CD8-positive, alpha-beta memory T cell (primary cell): ENCODE measurements around the gene DNAJC18. TPM values are rescaled to one million over a fixed set of nuclear protein-coding genes. Genes with fewer than 3 reads are reported as not detected.
A peak's percentile ranks its signal among the peaks of the same experiment; 100 is the strongest.

Experiments used
- CTCF ChIA-PET: fragments of 350-600 bp; sonication (Branson Sonifier 250); formaldehyde crosslinking; loops from one replicate; lab custom pipeline; 2021; ENCODE audit warnings: antibody characterized with exemption; lab: Charles Lee
- POLR2A ChIA-PET: fragments of 350-600 bp; sonication (Branson Sonifier 250); formaldehyde crosslinking; loops from one replicate; lab custom pipeline; 2021; ENCODE audit warnings: antibody characterized with exemption; lab: Charles Lee
- DNase-seq, 5 donors: peaks; one replicate each; pipeline versions ENCODE4 v3.0.0 to v3.0.0-alpha.2; 2020 to 2022; ENCODE audit warnings: mixed read lengths in 1 of 5
- H3K27ac ChIP-seq: one replicate; pipeline ENCODE4 v1.7.0; 2013; ENCODE audit warnings: low read depth, mild to moderate bottlenecking, low read length, moderate library complexity
- H3K27me3 ChIP-seq: 2 replicates; pipeline ENCODE4 v1.7.0; 2013; ENCODE audit warnings: low read length, mild to moderate bottlenecking; ENCODE audit not compliant: insufficient read depth, poor library complexity, severe bottlenecking
- H3K36me3 ChIP-seq: 2 replicates; pipeline ENCODE4 v1.7.0; 2013; ENCODE audit warnings: mild to moderate bottlenecking, low read length, moderate library complexity; ENCODE audit not compliant: insufficient read depth
- H3K4me1 ChIP-seq: 2 replicates; pipeline ENCODE4 v1.7.0; 2013; ENCODE audit warnings: mild to moderate bottlenecking, low read length, moderate library complexity; ENCODE audit not compliant: insufficient read depth
- H3K4me3 ChIP-seq: 2 replicates; pipeline ENCODE4 v1.7.0; 2013; ENCODE audit warnings: mild to moderate bottlenecking, low read length
- H3K9me3 ChIP-seq: 2 replicates; pipeline ENCODE4 v1.7.0; 2013; ENCODE audit warnings: mild to moderate bottlenecking, low read length
- H3K27ac Mint-ChIP-seq, 8 donors: one replicate each; pipeline ENCODE4 v1.8.0; 2020 to 2021; ENCODE audit warnings: mixed read lengths in 8 of 8, mild to moderate bottlenecking in 6 of 8, inconsistent platforms in 3 of 8, moderate library complexity in 3 of 8
- H3K27me3 Mint-ChIP-seq, 2 donors: one replicate each; pipeline ENCODE4 v1.8.0; 2020 to 2021; ENCODE audit warnings: mixed read lengths in 2 of 2, mild to moderate bottlenecking in 1 of 2, moderate library complexity in 1 of 2
- H3K36me3 Mint-ChIP-seq, 3 donors: one replicate each; pipeline ENCODE4 v1.8.0; 2020 to 2021; ENCODE audit warnings: mixed read lengths in 3 of 3, inconsistent platforms in 1 of 3, mild to moderate bottlenecking in 1 of 3
- H3K4me1 Mint-ChIP-seq, 3 donors: one replicate each; pipeline ENCODE4 v1.8.0; 2020 to 2021; ENCODE audit warnings: mixed read lengths in 3 of 3, inconsistent platforms in 1 of 3, mild to moderate bottlenecking in 1 of 3
- H3K4me3 Mint-ChIP-seq, 7 donors: one replicate each; pipeline ENCODE4 v1.8.0; 2020 to 2021; ENCODE audit warnings: mixed read lengths in 7 of 7, mild to moderate bottlenecking in 6 of 7, moderate library complexity in 4 of 7, inconsistent platforms in 2 of 7
- H3K9me3 Mint-ChIP-seq, 5 donors: one replicate each; pipeline ENCODE4 v1.8.0; 2020 to 2022; ENCODE audit warnings: mixed read lengths in 5 of 5, mild to moderate bottlenecking in 3 of 5, moderate library complexity in 2 of 5, inconsistent platforms in 1 of 5
- polyA plus RNA-seq: library from polyadenylated mRNA; unstranded; fragments of 300-500 nt; fragmentation: Illumina TruSeq; gene quantifications from one replicate; pipeline ENCODE4 v1.2.3, GENCODE V29; 2021
- total RNA-seq, 2 experiments: library from RNA; stranded (reverse); gene quantifications; one replicate each; pipeline ENCODE4 v1.2.3, GENCODE V29; 2021

DNAJC18 gene
- total and polyA plus RNA-seq, 3 experiments from 2014 or later = 10.2 to 25.7 (median 25.3) TPM

DNA sequence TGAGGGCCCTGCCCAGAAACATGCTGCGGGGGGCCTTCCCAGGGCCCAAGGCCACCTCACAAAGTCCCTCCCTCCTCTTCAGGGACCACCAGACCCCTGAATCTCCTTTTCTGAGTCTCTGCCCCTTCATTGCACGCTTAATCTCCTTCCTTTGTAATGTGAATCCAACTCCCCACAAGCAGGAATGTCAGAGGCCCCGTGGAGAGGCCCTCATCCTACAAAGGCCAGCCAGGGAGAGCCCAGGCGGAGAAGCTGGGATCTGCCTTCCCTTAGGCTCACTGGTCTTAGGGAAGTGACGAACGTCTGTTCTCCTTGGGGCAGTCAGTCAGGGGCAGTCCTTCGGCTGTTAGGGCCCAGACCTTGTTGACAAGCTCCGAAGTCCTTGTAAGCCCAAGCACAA lies 33.8 kb upstream of the DNAJC18 start:
- H3K36me3 Mint-ChIP-seq = peaks cover 0 to 31% (median 4%) of the 10 kb centered on the region in 3 donors
- POLR2A ChIA-PET = interaction anchor here (0.6 to 1.4 kb wide), 2 partner anchors 9 to 11 kb away, joined by 4 to 5 read pairs; no protein-coding TSS in a partner anchor
- H3K27ac ChIP-seq = no peak overlapping the region

DNA sequence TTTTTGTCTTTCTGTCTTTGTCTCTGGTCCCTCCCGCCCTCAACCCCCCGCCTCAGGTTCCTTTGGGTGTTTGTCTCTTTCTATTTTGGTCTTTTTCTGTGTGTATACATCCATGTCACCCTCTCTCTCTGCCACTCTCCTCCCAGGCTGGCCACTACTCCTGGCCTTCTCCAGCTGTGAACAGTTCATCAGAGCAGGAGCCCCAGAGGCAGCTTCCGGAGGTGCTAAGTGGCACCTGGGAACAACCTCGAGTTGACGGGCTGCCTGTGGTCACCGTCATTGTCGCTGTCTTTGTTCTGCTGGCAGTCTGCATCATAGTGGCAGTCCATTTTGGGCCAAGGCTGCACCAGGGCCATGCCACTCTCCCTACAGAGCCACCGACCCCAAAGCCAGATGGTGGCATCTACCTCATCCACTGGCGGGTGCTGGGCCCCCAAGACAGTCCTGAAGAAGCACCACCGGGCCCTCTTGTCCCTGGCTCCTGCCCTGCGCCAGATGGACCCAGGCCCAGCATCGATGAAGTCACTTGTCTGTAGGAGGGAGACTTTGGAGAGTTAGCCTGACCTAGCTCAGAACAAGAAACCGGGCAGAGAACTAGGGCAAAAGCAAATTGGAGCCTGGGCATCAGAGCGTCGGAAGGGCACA lies 33.2 kb upstream of the DNAJC18 start:
- POLR2A ChIA-PET = interaction anchor here (0.6 to 2.4 kb wide), 4 partner anchors 9 to 115 kb away, joined by 4 to 13 read pairs (median 5); partner anchors contain the start of gene STING1
- Histone ChIP-seq H3K4me1 (peaks cover 81% of the 10 kb centered on the region), H3K9me3 (no peaks in the 10 kb centered on the region), H3K27ac (no peak overlapping the region), H3K27me3 (no peaks in the 10 kb centered on the region), H3K36me3 (peaks cover 10% of the 10 kb centered on the region), H3K4me3 (no peak overlapping the region)
- Mint-ChIP-seq H3K36me3 (peaks cover 0 to 25% (median 4%) of the 10 kb centered on the region in 3 donors), H3K4me3 (peak overlapping the region; percentile 38 to 97 (median 90)), H3K9me3 (no peaks in the 10 kb centered on the region), H3K27ac (peak overlapping the region; percentile 73 to 96 (median 94)), H3K27me3 (no peaks in the 10 kb centered on the region), H3K4me1 (peaks cover 69 to 85% (median 80%) of the 10 kb centered on the region in 3 donors)
- no peak for DNase-seq
- CTCF ChIA-PET = no interaction called here

More for the DNA sequence above, 33.8 kb upstream of the DNAJC18 start:
- H3K27me3 Mint-ChIP-seq = no peaks in the 10 kb centered on the region
- Histone ChIP-seq H3K27me3 (no peaks in the 10 kb centered on the region), H3K4me1 (peaks cover 87% of the 10 kb centered on the region), H3K36me3 (peaks cover 16% of the 10 kb centered on the region), H3K9me3 (no peaks in the 10 kb centered on the region), H3K4me3 (no peak overlapping the region)
- H3K4me3 Mint-ChIP-seq = peak overlapping the region in 1 of 7 donors; percentile 66
- CTCF ChIA-PET = interaction anchor here (0.7 kb wide), 1 partner anchor 51 kb away, joined by 3 read pairs; no protein-coding TSS in a partner anchor
- DNase-seq = no peak
- H3K4me1 Mint-ChIP-seq = peaks cover 69 to 90% (median 86%) of the 10 kb centered on the region in 3 donors
- H3K9me3 Mint-ChIP-seq = no peaks in the 10 kb centered on the region
- peak overlapping the region in 6 of 8 donors; percentile 54 to 96 (median 80) for H3K27ac Mint-ChIP-seq

DNA sequence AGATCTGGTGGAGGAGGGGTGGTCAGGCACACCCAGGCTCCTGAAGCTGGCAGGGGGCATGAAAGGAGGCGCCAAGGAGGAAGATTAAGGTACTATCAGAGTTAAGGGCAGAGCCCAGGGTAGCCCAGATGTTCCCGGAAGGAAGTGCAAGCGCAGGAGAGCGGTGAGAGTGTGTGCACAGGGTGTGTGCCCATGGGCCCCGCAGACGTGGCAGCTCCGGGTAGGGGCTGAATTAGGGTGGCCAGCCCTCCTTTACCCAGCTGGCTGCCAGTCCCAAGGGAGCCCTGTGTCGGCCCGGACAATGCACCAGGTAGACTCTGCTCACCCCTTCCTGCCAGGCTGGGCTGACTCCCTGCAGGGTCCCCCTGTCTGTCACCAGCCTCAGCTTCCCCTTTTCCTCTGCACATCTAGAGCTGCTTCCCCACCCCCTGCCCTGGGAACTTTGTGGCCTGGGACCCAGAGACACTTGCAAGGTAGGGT lies 31.5 kb upstream of the DNAJC18 start, which contains the start of gene SMIM33:
Gene SMIM33 (plus strand): TSS at position 184 of the 480 bp plus-strand sequence. CDS start 118 bp downstream, at position 302.
- Mint-ChIP-seq H3K4me3 (peak within 1 kb of the TSS; percentile 81 to 97 (median 91)), H3K27ac (peak within 1 kb of the TSS; percentile 83 to 98 (median 94)), H3K36me3 (peaks cover 0 to 11% (median 4%) of the 10 kb centered on the region in 3 donors), H3K4me1 (peaks cover 64 to 76% (median 75%) of the 10 kb centered on the region in 3 donors), H3K9me3 (no peaks in the 10 kb centered on the region), H3K27me3 (no peaks in the 10 kb centered on the region)
- ChIA-PET POLR2A (interaction anchor here (0.6 to 2.4 kb wide), 3 partner anchors 11 to 129 kb away, joined by 3 to 13 read pairs (median 3); partner anchors contain the start of genes PAIP2 and STING1), CTCF (interaction anchor here (0.7 to 1.7 kb wide), 7 partner anchors 8 to 48 kb away, joined by 3 to 7 read pairs (median 3); partner anchors contain the start of gene ECSCR)
- DNase-seq = peak in 4 of 5 donors; percentile 25 to 57 (median 38)
- Histone ChIP-seq H3K4me3 (peak within 1 kb of the TSS; percentile 36), H3K4me1 (peaks cover 73% of the 10 kb centered on the region), H3K27ac (no peak within 1 kb of the TSS), H3K27me3 (no peaks in the 10 kb centered on the region), H3K36me3 (peaks cover 4% of the 10 kb centered on the region), H3K9me3 (no peaks in the 10 kb centered on the region)

DNA sequence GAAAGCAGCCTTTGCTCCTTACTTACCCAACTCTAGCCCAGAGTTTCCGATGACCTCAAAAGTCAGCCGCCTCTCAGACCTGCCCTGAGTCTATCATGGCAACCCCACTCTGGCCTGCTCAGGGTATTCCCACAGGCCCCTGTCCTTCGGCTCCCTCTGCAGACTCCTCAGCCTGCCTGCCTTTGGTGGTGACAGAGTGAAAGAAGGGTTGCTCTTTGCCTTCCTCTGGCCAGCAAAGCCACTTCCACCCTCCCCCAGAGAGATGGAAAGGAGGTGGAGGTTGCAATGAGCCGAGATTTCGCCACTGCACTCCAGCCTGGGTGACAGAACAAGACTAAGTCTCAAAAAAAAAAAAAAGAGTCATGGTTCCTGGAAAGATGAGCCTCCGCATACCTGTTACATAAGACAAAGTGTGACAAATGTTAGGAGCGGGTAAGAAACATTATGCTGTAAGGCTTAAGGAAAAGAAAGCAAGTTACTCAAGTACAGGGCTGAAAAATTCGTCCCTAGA lies 29.2 kb upstream of the DNAJC18 start:
- H3K4me1 ChIP-seq = peaks cover 49% of the 10 kb centered on the region
- no peak overlapping the region for H3K27ac ChIP-seq
- Mint-ChIP-seq H3K36me3 (no peaks in the 10 kb centered on the region), H3K9me3 (no peaks in the 10 kb centered on the region), H3K27ac (peak overlapping the region in 3 of 8 donors; percentile 46 to 75 (median 69)), H3K4me1 (peaks cover 45 to 53% (median 52%) of the 10 kb centered on the region in 3 donors), H3K27me3 (no peaks in the 10 kb centered on the region), H3K4me3 (peak overlapping the region in 4 of 7 donors; percentile 20 to 76 (median 66))
- no peaks in the 10 kb centered on the region for H3K36me3 ChIP-seq
- ChIA-PET CTCF (interaction anchor here (0.8 kb wide), 1 partner anchor 10 kb away, joined by 3 read pairs; no protein-coding TSS in a partner anchor), POLR2A (interaction anchor here (0.6 kb wide), 1 partner anchor 10 kb away, joined by 4 read pairs; no protein-coding TSS in a partner anchor)
- DNase-seq = no peak
- no peaks in the 10 kb centered on the region for H3K27me3 ChIP-seq
- H3K4me3 ChIP-seq = no peak overlapping the region
- H3K9me3 ChIP-seq = no peaks in the 10 kb centered on the region

DNA sequence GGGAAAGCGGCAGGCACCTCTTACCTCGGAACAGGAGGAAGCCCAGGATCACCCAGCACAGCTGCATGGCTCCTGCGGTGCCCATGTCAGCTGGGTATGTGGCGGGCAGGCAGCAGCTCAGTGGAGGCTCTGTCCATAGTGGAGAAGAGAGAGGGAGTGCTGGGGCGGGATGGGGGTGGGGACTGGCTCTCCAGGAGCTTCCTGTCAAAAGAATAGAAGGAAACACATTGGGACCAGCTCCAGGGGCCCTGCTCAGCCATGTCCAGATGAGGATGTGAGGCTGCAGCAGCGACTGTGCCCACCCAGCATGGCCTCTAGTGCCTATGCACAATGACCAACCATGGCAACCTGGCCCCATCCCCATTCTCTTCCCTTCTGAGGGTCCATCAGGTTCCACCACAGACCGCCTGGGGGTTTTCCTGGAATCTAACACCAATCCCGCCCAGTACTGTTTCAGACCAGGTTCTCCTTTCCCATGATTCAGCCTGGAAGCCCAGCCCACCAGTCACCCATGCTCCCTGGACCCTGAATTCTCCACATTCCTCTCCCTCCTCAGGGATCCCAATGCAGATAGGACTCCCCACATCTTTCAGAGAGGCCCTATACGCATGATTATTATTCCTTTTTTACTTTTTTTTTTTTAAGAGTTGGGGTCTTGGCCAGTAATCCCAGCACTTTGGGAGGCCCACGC lies 23.4 kb upstream of the DNAJC18 start, which contains the start of gene ECSCR:
Gene ECSCR (minus strand): TSS at position 158 of the 691 bp plus-strand sequence. CDS start 73 bp downstream, at position 85.
- Histone ChIP-seq H3K4me3 (no peak within 1 kb of the TSS), H3K27me3 (no peaks in the 10 kb centered on the region), H3K27ac (no peak within 1 kb of the TSS), H3K36me3 (no peaks in the 10 kb centered on the region), H3K9me3 (no peaks in the 10 kb centered on the region), H3K4me1 (peaks cover 43% of the 10 kb centered on the region)
- DNase-seq = no peak
- no peaks in the 10 kb centered on the region for H3K27me3 Mint-ChIP-seq
- no peak within 1 kb of the TSS for H3K4me3 Mint-ChIP-seq
- H3K9me3 Mint-ChIP-seq = no peaks in the 10 kb centered on the region
- ChIA-PET CTCF (interaction anchor here (0.7 kb wide), 1 partner anchor 9 kb away, joined by 3 read pairs; the partner anchor contains the start of gene SMIM33), POLR2A (interaction anchor here (0.6 to 1.5 kb wide), 2 partner anchors 20 to 121 kb away, joined by 3 to 4 read pairs; partner anchors contain the start of genes PAIP2 and STING1)
- no peaks in the 10 kb centered on the region for H3K36me3 Mint-ChIP-seq
- peaks cover 17 to 31% (median 24%) of the 10 kb centered on the region in 3 donors for H3K4me1 Mint-ChIP-seq
- H3K27ac Mint-ChIP-seq = peak within 1 kb of the TSS in 2 of 8 donors; percentile 32 to 52

DNA sequence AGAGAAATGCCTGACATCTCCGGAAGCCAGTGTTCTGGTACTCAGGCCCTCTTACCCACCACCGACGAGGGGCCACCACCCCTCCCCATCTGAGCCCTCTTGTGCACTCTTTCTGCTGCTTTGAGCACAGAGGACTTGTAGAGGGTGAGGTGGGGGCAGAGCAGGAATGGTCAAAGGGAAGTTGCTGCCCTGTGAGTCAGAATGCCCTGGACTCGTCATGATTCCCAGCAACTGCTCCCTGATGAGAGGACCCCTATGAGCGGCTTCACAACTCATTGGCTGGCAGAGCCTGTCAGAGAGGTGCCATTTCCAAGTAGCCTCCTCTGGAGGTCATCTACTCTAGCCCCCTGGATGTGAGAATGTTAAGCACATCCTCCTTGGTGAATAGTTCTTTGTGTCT lies 22.4 kb upstream of the DNAJC18 start:
- peaks cover 50% of the 10 kb centered on the region for H3K4me1 ChIP-seq
- peaks cover 25 to 42% (median 34%) of the 10 kb centered on the region in 3 donors for H3K4me1 Mint-ChIP-seq
- no peaks in the 10 kb centered on the region for H3K27me3 ChIP-seq
- H3K36me3 Mint-ChIP-seq = no peaks in the 10 kb centered on the region
- peak overlapping the region in 1 of 8 donors; percentile 52 for H3K27ac Mint-ChIP-seq
- no peaks in the 10 kb centered on the region for H3K9me3 Mint-ChIP-seq
- H3K9me3 ChIP-seq = no peaks in the 10 kb centered on the region
- H3K4me3 Mint-ChIP-seq = no peak overlapping the region
- ChIA-PET POLR2A (interaction anchor here (1.5 kb wide), 1 partner anchor 21 kb away, joined by 4 read pairs; the partner anchor contains the start of gene STING1), CTCF (no interaction called here)
- H3K36me3 ChIP-seq = no peaks in the 10 kb centered on the region
- no peak overlapping the region for H3K27ac ChIP-seq
- no peaks in the 10 kb centered on the region for H3K27me3 Mint-ChIP-seq
- H3K4me3 ChIP-seq = no peak overlapping the region
- no peak for DNase-seq

DNA sequence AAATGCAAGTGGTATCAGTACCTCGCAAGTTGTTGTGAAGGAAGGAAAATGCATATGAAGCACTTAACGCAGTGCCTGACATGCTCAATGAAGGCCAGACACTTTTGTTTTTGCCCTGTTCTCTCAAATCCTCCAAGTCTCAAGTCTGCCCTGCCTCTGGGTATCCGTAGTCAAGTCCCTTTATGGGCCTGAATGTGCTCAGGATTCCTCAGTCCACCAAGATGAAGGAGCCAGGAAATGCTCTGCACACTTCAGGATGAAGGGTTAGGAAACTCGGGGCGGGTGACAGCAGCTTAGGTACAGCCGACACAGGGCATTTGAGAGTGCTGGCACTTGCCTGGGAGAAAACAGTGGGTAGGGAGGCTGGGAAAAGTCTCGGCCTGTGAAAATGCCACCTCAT lies 21.9 kb upstream of the DNAJC18 start:
- no peak for DNase-seq
- Mint-ChIP-seq H3K4me3 (no peak overlapping the region), H3K9me3 (no peaks in the 10 kb centered on the region), H3K27me3 (no peaks in the 10 kb centered on the region), H3K4me1 (peaks cover 31 to 47% (median 39%) of the 10 kb centered on the region in 3 donors), H3K27ac (peak overlapping the region in 4 of 8 donors; percentile 29 to 90 (median 62)), H3K36me3 (no peaks in the 10 kb centered on the region)
- Histone ChIP-seq H3K4me1 (peaks cover 50% of the 10 kb centered on the region), H3K27ac (no peak overlapping the region), H3K36me3 (no peaks in the 10 kb centered on the region), H3K27me3 (no peaks in the 10 kb centered on the region), H3K4me3 (no peak overlapping the region), H3K9me3 (no peaks in the 10 kb centered on the region)
- CTCF ChIA-PET = no interaction called here
- POLR2A ChIA-PET = interaction anchor here (1.5 kb wide), 1 partner anchor 21 kb away, joined by 4 read pairs; the partner anchor contains the start of gene STING1
